ENCODE data around the gene CCDC142. TPM values are rescaled to one million over a fixed set of nuclear protein-coding genes. Genes with fewer than 3 reads are reported as not detected.

The CCDC142 gene
- total and polyA plus RNA-seq, 9 of the 15 experiments (the other 6 are each of a cell fraction or from before 2014, with no cell fraction given) = 0.55 to 11.7 (median 7.2) TPM

DNA sequence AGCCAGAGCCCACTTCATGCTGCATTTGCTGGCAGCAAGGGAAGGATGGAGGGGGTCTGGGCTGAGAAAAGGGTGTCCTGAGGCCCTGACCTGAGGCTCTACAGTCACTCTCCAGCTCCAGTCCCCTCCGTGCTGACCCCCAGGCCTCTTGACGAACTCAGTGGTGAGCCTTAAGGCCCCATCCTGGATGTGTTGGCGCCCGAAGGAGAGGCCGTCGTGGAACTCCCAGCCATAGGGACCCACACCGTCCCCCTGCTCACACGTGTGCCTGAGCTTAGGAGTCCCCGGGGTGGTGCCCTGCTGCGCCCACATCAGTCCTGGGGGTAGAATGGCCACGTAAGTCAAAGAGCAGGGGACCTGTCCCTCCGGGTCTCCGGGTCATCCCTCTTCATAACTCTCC is 18.4 kb downstream of the CCDC142 start (continued):
- TF ChIP-seq MGA (IDR thresholded peaks at IDR 0.05) = peak; percentile 42
- TF ChIP-seq, protein P1, sequence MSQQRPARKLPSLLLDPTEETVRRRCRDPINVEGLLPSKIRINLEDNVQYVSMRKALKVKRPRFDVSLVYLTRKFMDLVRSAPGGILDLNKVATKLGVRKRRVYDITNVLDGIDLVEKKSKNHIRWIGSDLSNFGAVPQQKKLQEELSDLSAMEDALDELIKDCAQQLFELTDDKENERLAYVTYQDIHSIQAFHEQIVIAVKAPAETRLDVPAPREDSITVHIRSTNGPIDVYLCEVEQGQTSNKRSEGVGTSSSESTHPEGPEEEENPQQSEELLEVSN (IDR thresholded peaks at IDR 0.05; ENCODE audit: borderline replicate concordance in 1 of 2, extremely low read depth in 1 of 2, insufficient read depth in 1 of 2, insufficient read length in 1 of 2, low read depth in 1 of 2, low read length in 1 of 2, poor library complexity in 1 of 2, severe bottlenecking in 1 of 2) = peak in 1 of 2 experiments; percentile 63
- no peak for TF ChIP-seq SIN3B (IDR thresholded peaks at IDR 0.05; ENCODE audit: low read depth)

Measured in K562 (cell line).